Measurements from ENCODE around the gene C19orf53. TPM values are rescaled to one million over a fixed set of nuclear protein-coding genes. Genes with fewer than 3 reads are reported as not detected.

The C19orf53 gene
- total RNA-seq, 4 donors from 2014 or later: 90.1 to 133 (median 113) TPM

DNA sequence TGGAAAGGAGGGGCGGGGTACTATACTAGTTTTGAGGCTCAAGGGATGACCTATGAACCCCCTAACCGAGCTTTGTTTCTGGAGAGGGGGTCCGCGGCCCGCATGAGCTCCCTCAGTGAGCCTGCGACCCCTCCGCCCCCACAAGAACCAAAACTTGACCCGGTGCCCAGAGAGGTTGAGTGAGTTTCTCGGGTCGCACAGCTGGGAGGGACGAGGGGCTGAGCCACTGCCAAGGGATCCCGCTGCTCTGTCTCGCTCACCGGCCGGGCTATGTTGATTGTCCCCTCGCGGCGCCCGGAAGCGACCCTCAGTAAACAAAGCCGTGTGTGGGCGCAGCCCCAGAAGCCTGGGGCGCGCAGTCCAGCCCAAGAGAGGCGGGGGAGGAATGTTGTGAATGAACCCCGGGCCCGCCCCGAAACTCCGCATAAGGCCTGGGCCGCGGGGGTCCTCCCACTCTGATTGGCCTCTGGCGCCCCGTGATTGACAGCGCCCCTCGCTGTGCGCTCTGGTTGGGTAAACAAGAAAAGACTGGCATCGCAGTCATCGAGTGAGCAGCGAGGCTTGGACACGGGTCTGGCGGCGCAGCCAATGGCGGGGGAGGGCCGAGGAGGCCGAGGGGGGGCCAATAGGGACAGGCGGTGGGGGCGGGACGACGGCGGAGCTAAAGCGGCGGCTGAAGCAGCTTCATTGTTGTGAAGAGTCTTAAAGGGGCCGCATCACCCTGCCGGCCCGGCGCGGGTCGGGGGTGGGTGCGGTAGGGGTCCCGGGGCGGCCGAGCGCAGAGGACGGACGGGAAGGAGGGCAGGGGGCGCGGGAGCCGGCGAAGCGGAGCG is 20.7 kb downstream of the C19orf53 start, which contains the start of gene ZSWIM4:
Gene ZSWIM4 (plus strand): TSS at position 687 of the 833 bp plus-strand sequence. CDS start 206 bp downstream, outside the sequence.
- TF ChIP-seq, protein P1, sequence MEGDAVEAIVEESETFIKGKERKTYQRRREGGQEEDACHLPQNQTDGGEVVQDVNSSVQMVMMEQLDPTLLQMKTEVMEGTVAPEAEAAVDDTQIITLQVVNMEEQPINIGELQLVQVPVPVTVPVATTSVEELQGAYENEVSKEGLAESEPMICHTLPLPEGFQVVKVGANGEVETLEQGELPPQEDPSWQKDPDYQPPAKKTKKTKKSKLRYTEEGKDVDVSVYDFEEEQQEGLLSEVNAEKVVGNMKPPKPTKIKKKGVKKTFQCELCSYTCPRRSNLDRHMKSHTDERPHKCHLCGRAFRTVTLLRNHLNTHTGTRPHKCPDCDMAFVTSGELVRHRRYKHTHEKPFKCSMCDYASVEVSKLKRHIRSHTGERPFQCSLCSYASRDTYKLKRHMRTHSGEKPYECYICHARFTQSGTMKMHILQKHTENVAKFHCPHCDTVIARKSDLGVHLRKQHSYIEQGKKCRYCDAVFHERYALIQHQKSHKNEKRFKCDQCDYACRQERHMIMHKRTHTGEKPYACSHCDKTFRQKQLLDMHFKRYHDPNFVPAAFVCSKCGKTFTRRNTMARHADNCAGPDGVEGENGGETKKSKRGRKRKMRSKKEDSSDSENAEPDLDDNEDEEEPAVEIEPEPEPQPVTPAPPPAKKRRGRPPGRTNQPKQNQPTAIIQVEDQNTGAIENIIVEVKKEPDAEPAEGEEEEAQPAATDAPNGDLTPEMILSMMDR (IDR thresholded peaks at IDR 0.05; ENCODE audit: low read depth): no peak

DNA sequence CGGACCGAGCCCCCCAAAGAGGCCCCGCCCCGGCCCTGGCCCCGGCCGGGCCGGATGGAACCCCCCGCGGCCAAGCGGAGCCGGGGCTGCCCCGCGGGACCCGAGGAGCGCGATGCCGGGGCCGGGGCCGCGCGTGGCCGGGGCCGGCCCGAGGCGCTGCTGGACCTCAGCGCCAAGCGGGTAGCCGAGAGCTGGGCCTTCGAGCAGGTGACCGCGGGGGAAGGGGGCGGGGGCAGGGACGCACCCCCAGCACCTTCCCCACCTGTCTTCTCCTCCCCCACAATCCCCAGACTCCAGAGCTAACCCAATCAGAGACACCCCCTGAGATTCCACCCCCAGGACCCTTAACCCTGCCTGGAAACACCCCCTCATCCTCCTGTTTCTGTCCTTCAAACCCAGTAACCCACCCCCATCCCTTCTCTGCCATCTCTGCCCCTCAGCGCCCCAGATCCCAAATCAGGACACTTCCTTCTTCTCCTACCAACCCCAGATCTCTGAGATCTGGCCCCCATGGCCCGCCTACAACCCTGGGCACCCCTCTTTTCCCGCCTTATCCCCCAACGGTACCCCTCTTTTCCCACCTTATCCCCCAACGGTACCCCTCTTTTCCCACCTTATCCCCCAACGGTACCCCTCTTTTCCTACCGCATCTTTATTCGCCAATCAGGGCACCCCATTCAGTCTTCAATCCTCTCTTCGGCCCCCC is 21.5 kb downstream of the C19orf53 start:
- TF ChIP-seq, protein P1 (IDR thresholded peaks at IDR 0.05; ENCODE audit: low read depth): no peak

DNA sequence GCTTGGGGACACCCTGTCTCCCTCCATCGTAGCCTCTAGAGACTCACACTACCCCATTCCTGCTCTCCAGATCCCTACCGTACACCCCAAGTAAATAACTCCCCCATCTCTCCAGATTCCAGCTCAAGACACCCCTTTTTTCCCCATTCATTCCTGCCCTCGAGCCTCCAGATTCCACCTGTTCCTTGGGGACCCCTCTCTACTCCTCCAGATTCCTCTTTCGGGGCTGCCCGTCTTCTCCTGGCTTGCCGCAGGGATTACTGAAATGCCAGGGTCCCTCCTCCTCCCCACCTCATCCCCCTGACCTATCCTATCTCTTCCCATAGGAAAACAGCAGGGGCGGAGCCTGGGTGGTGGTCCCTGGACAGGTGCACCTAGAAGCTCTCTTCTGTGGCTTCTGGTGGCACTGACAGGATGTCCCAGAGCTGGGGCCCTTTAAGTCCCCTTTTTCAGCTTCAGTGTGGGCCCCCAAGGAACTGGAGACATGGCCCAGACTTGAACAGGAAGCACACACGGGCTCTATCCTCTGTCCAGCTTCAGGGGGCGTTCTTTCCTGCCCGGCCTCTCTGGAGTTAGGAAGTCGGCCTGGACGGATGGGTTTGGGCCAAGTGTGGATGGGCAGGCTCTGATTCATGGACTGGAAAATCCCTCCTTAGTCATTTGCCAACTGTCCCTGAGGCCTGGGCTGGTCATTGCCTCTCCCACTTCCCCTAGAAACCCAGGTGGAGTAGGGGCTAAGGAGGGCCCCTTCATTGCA is 22.2 kb downstream of the C19orf53 start:
- TF ChIP-seq, protein P1 (IDR thresholded peaks at IDR 0.05; ENCODE audit: low read depth): no peak

DNA sequence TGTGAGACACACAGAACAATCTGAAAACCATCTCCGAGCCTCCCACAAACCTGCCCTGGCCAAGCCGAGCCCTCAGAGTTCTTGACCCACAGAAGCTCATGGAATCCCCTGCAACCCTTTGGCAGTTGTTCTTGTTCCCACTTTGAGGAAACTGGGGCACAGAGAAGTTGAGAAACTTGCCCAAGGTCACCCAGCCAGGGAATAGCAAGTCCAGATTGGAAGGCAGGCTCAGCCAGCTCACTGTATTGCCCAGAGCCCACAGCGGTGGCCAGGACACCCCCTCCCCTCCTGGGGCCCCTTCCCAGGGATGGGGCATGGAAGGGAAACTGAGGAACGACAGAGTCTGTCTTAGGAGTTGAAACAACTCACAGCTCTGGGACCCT is 22.8 kb downstream of the C19orf53 start:
- TF ChIP-seq, protein P1 (IDR thresholded peaks at IDR 0.05; ENCODE audit: low read depth): no peak

DNA sequence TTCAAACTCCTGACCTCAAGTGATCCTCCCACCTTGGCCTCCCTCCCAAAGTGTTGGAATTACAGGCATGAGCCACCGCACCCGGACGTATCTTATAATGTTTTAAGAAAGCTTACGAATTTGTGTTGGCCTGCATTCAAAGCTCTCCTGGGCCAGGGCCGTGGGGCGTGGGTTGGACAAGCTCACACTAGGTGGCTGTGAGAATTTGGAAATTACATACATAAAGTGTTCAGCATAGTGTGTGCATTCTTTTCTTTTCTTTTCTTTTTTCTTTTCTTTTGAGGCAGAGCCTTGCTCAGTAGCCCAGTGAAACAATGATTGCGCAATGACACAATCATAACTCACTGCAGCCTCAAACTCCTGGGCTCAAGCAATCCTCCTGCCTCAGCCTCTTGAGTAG is 23.6 kb downstream of the C19orf53 start:
- TF ChIP-seq, protein P1 (IDR thresholded peaks at IDR 0.05; ENCODE audit: low read depth): no peak

DNA sequence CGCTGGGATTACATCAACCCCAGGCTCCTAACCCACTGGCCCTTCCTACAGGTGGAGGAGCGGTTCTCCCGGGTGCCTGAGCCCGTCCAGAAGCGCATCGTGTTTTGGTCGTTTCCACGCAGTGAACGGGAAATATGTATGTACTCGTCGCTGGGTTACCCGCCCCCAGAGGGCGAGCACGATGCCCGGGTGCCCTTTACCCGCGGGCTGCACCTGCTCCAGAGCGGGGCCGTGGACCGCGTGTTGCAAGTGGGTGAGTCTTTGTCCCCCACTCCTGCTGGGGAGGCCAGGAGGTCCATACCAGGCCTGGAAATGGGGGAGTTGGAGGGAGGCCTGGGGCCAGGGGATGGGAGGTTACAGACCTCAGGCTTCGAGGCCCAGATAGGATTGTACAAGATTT is 25.4 kb downstream of the C19orf53 start:
- TF ChIP-seq, protein P1 (IDR thresholded peaks at IDR 0.05; ENCODE audit: low read depth): no peak

Data from subcutaneous adipose tissue (tissue), 4 donors.